GM23338 (cell line): ENCODE results near the gene DHRS7B.

Experiments
- CREB1 ChIP-seq: fragments of 250-450 bp; sonication (Bioruptor Pico); IDR thresholded peaks from 2 replicates; pipeline ENCODE4 v1.5.0; 2020; ENCODE audit warnings: low read depth, mild to moderate bottlenecking, moderate library complexity
- EZH2 ChIP-seq: fragments of 200-600 bp; sonication (generic); IDR thresholded peaks from one replicate; pipeline ENCODE4 v1.8.0; 2017; ENCODE audit warnings: antibody characterized with exemption, mild to moderate bottlenecking, low read depth; ENCODE audit not compliant: unreplicated experiment
- EZH2phosphoT487 ChIP-seq: fragments of 200-600 bp; sonication (generic); IDR thresholded peaks from one replicate; pipeline ENCODE4 v1.8.1; 2018; ENCODE audit warnings: antibody characterized with exemption; ENCODE audit not compliant: unreplicated experiment
- JUNB ChIP-seq: IDR thresholded peaks from one replicate; pipeline ENCODE4 v1.6.1; 2016; ENCODE audit warnings: antibody characterized with exemption; ENCODE audit not compliant: unreplicated experiment
- NANOG ChIP-seq: IDR thresholded peaks from 2 replicates; pipeline ENCODE4 v1.6.1; 2016; ENCODE audit warnings: antibody characterized with exemption, borderline replicate concordance
- POLR2AphosphoS5 ChIP-seq: IDR thresholded peaks from 2 replicates; pipeline ENCODE4 v1.6.1; 2016; ENCODE audit warnings: antibody characterized with exemption, low read depth
- STAT1 ChIP-seq: IDR thresholded peaks from one replicate; pipeline ENCODE4 v1.6.1; 2016; ENCODE audit warnings: antibody characterized with exemption; ENCODE audit not compliant: unreplicated experiment
- TF ChIP-seq, protein P1 (sequence below), 2 experiments: fragments of 200-600 bp in 1 of 2; sonication (generic) in 1 of 2; conservative IDR thresholded peaks; 2 replicates each; pipeline versions ENCODE4 v1.5.1 to v1.6.1; 2016 to 2017; ENCODE audit warnings: antibody characterized with exemption in 2 of 2, low read depth in 2 of 2, mild to moderate bottlenecking in 2 of 2, moderate library complexity in 1 of 2
- TF ChIP-seq, protein P2 (sequence below): IDR thresholded peaks from one replicate; pipeline ENCODE4 v1.6.1; 2018; ENCODE audit warnings: antibody characterized with exemption; ENCODE audit not compliant: unreplicated experiment
- TF ChIP-seq, protein P3 (sequence below): fragments of 250-450 bp; sonication (Bioruptor Pico); IDR thresholded peaks from 2 replicates; pipeline ENCODE4 v1.5.0; 2020; ENCODE audit warnings: mild to moderate bottlenecking, moderate library complexity

GRCh38 chr17:21100636-21101035 is 26.1 kb upstream of the DHRS7B start:
- TF ChIP-seq, protein P1, sequence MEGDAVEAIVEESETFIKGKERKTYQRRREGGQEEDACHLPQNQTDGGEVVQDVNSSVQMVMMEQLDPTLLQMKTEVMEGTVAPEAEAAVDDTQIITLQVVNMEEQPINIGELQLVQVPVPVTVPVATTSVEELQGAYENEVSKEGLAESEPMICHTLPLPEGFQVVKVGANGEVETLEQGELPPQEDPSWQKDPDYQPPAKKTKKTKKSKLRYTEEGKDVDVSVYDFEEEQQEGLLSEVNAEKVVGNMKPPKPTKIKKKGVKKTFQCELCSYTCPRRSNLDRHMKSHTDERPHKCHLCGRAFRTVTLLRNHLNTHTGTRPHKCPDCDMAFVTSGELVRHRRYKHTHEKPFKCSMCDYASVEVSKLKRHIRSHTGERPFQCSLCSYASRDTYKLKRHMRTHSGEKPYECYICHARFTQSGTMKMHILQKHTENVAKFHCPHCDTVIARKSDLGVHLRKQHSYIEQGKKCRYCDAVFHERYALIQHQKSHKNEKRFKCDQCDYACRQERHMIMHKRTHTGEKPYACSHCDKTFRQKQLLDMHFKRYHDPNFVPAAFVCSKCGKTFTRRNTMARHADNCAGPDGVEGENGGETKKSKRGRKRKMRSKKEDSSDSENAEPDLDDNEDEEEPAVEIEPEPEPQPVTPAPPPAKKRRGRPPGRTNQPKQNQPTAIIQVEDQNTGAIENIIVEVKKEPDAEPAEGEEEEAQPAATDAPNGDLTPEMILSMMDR (conservative IDR thresholded peaks at IDR 0.05; ENCODE audit: low read depth in 2 of 2): no peak
- no peak for TF ChIP-seq POLR2AphosphoS5
- TF ChIP-seq CREB1 (CRISPR knock-in tag): no peak
- TF ChIP-seq, protein P2, sequence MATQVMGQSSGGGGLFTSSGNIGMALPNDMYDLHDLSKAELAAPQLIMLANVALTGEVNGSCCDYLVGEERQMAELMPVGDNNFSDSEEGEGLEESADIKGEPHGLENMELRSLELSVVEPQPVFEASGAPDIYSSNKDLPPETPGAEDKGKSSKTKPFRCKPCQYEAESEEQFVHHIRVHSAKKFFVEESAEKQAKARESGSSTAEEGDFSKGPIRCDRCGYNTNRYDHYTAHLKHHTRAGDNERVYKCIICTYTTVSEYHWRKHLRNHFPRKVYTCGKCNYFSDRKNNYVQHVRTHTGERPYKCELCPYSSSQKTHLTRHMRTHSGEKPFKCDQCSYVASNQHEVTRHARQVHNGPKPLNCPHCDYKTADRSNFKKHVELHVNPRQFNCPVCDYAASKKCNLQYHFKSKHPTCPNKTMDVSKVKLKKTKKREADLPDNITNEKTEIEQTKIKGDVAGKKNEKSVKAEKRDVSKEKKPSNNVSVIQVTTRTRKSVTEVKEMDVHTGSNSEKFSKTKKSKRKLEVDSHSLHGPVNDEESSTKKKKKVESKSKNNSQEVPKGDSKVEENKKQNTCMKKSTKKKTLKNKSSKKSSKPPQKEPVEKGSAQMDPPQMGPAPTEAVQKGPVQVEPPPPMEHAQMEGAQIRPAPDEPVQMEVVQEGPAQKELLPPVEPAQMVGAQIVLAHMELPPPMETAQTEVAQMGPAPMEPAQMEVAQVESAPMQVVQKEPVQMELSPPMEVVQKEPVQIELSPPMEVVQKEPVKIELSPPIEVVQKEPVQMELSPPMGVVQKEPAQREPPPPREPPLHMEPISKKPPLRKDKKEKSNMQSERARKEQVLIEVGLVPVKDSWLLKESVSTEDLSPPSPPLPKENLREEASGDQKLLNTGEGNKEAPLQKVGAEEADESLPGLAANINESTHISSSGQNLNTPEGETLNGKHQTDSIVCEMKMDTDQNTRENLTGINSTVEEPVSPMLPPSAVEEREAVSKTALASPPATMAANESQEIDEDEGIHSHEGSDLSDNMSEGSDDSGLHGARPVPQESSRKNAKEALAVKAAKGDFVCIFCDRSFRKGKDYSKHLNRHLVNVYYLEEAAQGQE: no peak
- no peak for TF ChIP-seq NANOG
- no peak for TF ChIP-seq EZH2
- TF ChIP-seq JUNB: no peak
- TF ChIP-seq, protein P3, sequence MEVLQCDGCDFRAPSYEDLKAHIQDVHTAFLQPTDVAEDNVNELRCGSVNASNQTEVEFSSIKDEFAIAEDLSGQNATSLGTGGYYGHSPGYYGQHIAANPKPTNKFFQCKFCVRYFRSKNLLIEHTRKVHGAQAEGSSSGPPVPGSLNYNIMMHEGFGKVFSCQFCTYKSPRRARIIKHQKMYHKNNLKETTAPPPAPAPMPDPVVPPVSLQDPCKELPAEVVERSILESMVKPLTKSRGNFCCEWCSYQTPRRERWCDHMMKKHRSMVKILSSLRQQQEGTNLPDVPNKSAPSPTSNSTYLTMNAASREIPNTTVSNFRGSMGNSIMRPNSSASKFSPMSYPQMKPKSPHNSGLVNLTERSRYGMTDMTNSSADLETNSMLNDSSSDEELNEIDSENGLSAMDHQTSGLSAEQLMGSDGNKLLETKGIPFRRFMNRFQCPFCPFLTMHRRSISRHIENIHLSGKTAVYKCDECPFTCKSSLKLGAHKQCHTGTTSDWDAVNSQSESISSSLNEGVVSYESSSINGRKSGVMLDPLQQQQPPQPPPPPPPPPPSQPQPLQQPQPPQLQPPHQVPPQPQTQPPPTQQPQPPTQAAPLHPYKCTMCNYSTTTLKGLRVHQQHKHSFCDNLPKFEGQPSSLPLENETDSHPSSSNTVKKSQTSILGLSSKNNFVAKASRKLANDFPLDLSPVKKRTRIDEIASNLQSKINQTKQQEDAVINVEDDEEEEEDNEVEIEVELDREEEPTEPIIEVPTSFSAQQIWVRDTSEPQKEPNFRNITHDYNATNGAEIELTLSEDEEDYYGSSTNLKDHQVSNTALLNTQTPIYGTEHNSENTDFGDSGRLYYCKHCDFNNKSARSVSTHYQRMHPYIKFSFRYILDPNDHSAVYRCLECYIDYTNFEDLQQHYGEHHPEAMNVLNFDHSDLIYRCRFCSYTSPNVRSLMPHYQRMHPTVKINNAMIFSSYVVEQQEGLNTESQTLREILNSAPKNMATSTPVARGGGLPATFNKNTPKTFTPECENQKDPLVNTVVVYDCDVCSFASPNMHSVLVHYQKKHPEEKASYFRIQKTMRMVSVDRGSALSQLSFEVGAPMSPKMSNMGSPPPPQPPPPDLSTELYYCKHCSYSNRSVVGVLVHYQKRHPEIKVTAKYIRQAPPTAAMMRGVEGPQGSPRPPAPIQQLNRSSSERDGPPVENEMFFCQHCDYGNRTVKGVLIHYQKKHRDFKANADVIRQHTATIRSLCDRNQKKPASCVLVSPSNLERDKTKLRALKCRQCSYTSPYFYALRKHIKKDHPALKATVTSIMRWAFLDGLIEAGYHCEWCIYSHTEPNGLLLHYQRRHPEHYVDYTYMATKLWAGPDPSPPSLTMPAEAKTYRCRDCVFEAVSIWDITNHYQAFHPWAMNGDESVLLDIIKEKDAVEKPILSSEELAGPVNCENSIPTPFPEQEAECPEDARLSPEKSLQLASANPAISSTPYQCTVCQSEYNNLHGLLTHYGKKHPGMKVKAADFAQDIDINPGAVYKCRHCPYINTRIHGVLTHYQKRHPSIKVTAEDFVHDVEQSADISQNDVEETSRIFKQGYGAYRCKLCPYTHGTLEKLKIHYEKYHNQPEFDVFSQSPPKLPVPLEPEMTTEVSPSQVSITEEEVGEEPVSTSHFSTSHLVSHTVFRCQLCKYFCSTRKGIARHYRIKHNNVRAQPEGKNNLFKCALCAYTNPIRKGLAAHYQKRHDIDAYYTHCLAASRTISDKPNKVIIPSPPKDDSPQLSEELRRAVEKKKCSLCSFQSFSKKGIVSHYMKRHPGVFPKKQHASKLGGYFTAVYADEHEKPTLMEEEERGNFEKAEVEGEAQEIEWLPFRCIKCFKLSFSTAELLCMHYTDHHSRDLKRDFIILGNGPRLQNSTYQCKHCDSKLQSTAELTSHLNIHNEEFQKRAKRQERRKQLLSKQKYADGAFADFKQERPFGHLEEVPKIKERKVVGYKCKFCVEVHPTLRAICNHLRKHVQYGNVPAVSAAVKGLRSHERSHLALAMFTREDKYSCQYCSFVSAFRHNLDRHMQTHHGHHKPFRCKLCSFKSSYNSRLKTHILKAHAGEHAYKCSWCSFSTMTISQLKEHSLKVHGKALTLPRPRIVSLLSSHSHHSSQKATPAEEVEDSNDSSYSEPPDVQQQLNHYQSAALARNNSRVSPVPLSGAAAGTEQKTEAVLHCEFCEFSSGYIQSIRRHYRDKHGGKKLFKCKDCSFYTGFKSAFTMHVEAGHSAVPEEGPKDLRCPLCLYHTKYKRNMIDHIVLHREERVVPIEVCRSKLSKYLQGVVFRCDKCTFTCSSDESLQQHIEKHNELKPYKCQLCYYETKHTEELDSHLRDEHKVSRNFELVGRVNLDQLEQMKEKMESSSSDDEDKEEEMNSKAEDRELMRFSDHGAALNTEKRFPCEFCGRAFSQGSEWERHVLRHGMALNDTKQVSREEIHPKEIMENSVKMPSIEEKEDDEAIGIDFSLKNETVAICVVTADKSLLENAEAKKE (CRISPR knock-in tag): no peak
- no peak for TF ChIP-seq EZH2phosphoT487
- no peak for TF ChIP-seq STAT1
